Measurements from ENCODE around the gene TIGD3.

Gene TIGD3

GRCh38 chr11:65389294-65389980, 34.9 kb downstream of the TIGD3 start:
- TF ChIP-seq TAF1 (IDR thresholded peaks at IDR 0.05; ENCODE audit: borderline replicate concordance, insufficient read depth, low read length) (no peak), SIN3A (IDR thresholded peaks at IDR 0.05; ENCODE audit: borderline replicate concordance, insufficient read depth, low read length) (no peak), FOXP2 (optimal IDR thresholded peaks at IDR 0.05; ENCODE audit: borderline replicate concordance, extremely low read depth, extremely low read length, insufficient read depth) (no peak), POLR2AphosphoS5 (IDR thresholded peaks at IDR 0.05; ENCODE audit: low read depth, low read length) (no peak), REST (IDR thresholded peaks at IDR 0.05; ENCODE audit: insufficient read depth in 1 of 2, low read depth in 2 of 2, low read length in 2 of 2) (no peak)

GRCh38 chr11:65390099-65390941, 35.8 kb downstream of the TIGD3 start:
- TF ChIP-seq POLR2AphosphoS5 (IDR thresholded peaks at IDR 0.05; ENCODE audit: low read depth, low read length) (peak; percentile 18; the same call in 1 of the 2 replicates), SIN3A (IDR thresholded peaks at IDR 0.05; ENCODE audit: borderline replicate concordance, insufficient read depth, low read length) (no peak)

GRCh38 chr11:65390996-65391395, 36.4 kb downstream of the TIGD3 start:
- TF ChIP-seq FOXP2 (optimal IDR thresholded peaks at IDR 0.05; ENCODE audit: borderline replicate concordance, extremely low read depth, extremely low read length, insufficient read depth) (no peak), POLR2AphosphoS5 (IDR thresholded peaks at IDR 0.05; ENCODE audit: low read depth, low read length) (no peak), TAF1 (IDR thresholded peaks at IDR 0.05; ENCODE audit: borderline replicate concordance, insufficient read depth, low read length) (0 out of 2 replicates have a peak, but pooled peaks have one; percentile 38), REST (IDR thresholded peaks at IDR 0.05; ENCODE audit: insufficient read depth in 1 of 2, low read depth in 2 of 2, low read length in 2 of 2) (peak in 1 of 2 experiments; percentile 74; a peak in 2 of 4 replicates), SIN3A (IDR thresholded peaks at IDR 0.05; ENCODE audit: borderline replicate concordance, insufficient read depth, low read length) (peak; percentile 74; the same call in 1 of the 2 replicates)

- TF ChIP-seq TAF1 (IDR thresholded peaks at IDR 0.05; ENCODE audit: borderline replicate concordance, insufficient read depth, low read length) = no peak
- TF ChIP-seq REST (IDR thresholded peaks at IDR 0.05; ENCODE audit: insufficient read depth in 1 of 2, low read depth in 2 of 2, low read length in 2 of 2) = no peak
- no peak for TF ChIP-seq POLR2AphosphoS5 (IDR thresholded peaks at IDR 0.05; ENCODE audit: low read depth, low read length)
- no peak for TF ChIP-seq SIN3A (IDR thresholded peaks at IDR 0.05; ENCODE audit: borderline replicate concordance, insufficient read depth, low read length)
- no peak for TF ChIP-seq FOXP2 (optimal IDR thresholded peaks at IDR 0.05; ENCODE audit: borderline replicate concordance, extremely low read depth, extremely low read length, insufficient read depth)
Measured at GRCh38 chr11:65392186-65392829, 37.8 kb downstream of the TIGD3 start.

- TF ChIP-seq TAF1 (IDR thresholded peaks at IDR 0.05; ENCODE audit: borderline replicate concordance, insufficient read depth, low read length) (no peak), REST (IDR thresholded peaks at IDR 0.05; ENCODE audit: insufficient read depth in 1 of 2, low read depth in 2 of 2, low read length in 2 of 2) (no peak), SIN3A (IDR thresholded peaks at IDR 0.05; ENCODE audit: borderline replicate concordance, insufficient read depth, low read length) (no peak), FOXP2 (optimal IDR thresholded peaks at IDR 0.05; ENCODE audit: borderline replicate concordance, extremely low read depth, extremely low read length, insufficient read depth) (no peak), POLR2AphosphoS5 (IDR thresholded peaks at IDR 0.05; ENCODE audit: low read depth, low read length) (no peak)
Measured at GRCh38 chr11:65392899-65393298, 38.3 kb downstream of the TIGD3 start.

Data from PFSK-1 (cell line).